ENCODE measurements around the gene LNX2.

LNX2 gene

GRCh38 chr13:27657724-27658123, 37.4 kb upstream of the LNX2 start:
- Mint-ChIP-seq H3K9me3 (no peaks in the 10 kb centered on the region), H3K36me3 (ENCODE audit: low read depth) (peaks cover 16% of the 10 kb centered on the region), H3K4me1 (no peaks in the 10 kb centered on the region), H3K27me3 (ENCODE audit: low read depth, poor library complexity) (no peaks in the 10 kb centered on the region), H3K27ac (no peak overlapping the region), H3K4me3 (no peak overlapping the region)
- TF ChIP-seq CTCF (IDR thresholded peaks at IDR 0.05), result no peak
- DNase-seq, result no peak

- no peaks in the 10 kb centered on the region for H3K27me3 Mint-ChIP-seq (ENCODE audit: low read depth, poor library complexity)
- H3K9me3 Mint-ChIP-seq, result peaks cover 18% of the 10 kb centered on the region
- no peak overlapping the region for H3K27ac Mint-ChIP-seq
- peaks cover 39% of the 10 kb centered on the region for H3K36me3 Mint-ChIP-seq (ENCODE audit: low read depth)
- no peak for TF ChIP-seq CTCF (IDR thresholded peaks at IDR 0.05)
- no peak overlapping the region for H3K4me3 Mint-ChIP-seq
- no peaks in the 10 kb centered on the region for H3K4me1 Mint-ChIP-seq
- DNase-seq, result no peak
Measured at GRCh38 chr13:27654816-27655215, 34.5 kb upstream of the LNX2 start.

- H3K36me3 Mint-ChIP-seq (ENCODE audit: low read depth), result peaks cover 47% of the 10 kb centered on the region
- no peaks in the 10 kb centered on the region for H3K27me3 Mint-ChIP-seq (ENCODE audit: low read depth, poor library complexity)
- H3K4me3 Mint-ChIP-seq, result no peak overlapping the region
- peaks cover 25% of the 10 kb centered on the region for H3K9me3 Mint-ChIP-seq
- no peak for DNase-seq
- no peak for TF ChIP-seq CTCF (IDR thresholded peaks at IDR 0.05)
- H3K27ac Mint-ChIP-seq, result no peak overlapping the region
- H3K4me1 Mint-ChIP-seq, result no peaks in the 10 kb centered on the region
Measured at GRCh38 chr13:27654059-27654458, 33.7 kb upstream of the LNX2 start.

- H3K27me3 Mint-ChIP-seq (ENCODE audit: low read depth, poor library complexity), result peaks cover 4% of the 10 kb centered on the region
Measured at GRCh38 chr13:27650312-27650711, 30.0 kb upstream of the LNX2 start.

GRCh38 chr13:27644302-27644701, 24.0 kb upstream of the LNX2 start:
- Mint-ChIP-seq H3K4me1 (peaks cover 12% of the 10 kb centered on the region), H3K4me3 (no peak overlapping the region), H3K27ac (no peak overlapping the region), H3K36me3 (ENCODE audit: low read depth) (peaks cover 48% of the 10 kb centered on the region), H3K27me3 (ENCODE audit: low read depth, poor library complexity) (peaks cover 4% of the 10 kb centered on the region), H3K9me3 (peaks cover 18% of the 10 kb centered on the region)
- DNase-seq, result no peak
- no peak for TF ChIP-seq CTCF (IDR thresholded peaks at IDR 0.05)

More at GRCh38 chr13:27650312-27650711, 30.0 kb upstream of the LNX2 start:
- no peak for DNase-seq
- Mint-ChIP-seq H3K4me1 (no peaks in the 10 kb centered on the region), H3K9me3 (peaks cover 41% of the 10 kb centered on the region), H3K27ac (no peak overlapping the region), H3K4me3 (no peak overlapping the region), H3K36me3 (ENCODE audit: low read depth) (peaks cover 81% of the 10 kb centered on the region)
- TF ChIP-seq CTCF (IDR thresholded peaks at IDR 0.05), result no peak

GRCh38 chr13:27643334-27644132, 23.2 kb upstream of the LNX2 start:
- DNase-seq, result no peak
- Mint-ChIP-seq H3K27ac (no peak overlapping the region), H3K36me3 (ENCODE audit: low read depth) (peaks cover 41% of the 10 kb centered on the region), H3K27me3 (ENCODE audit: low read depth, poor library complexity) (peaks cover 4% of the 10 kb centered on the region), H3K4me1 (peaks cover 12% of the 10 kb centered on the region), H3K4me3 (no peak overlapping the region), H3K9me3 (peaks cover 11% of the 10 kb centered on the region)
- no peak for TF ChIP-seq CTCF (IDR thresholded peaks at IDR 0.05)
